K562 (cell line): ENCODE data around the gene DISC1. TPM values are rescaled to one million over a fixed set of nuclear protein-coding genes. Genes with fewer than 3 reads are reported as not detected.

Experiments
- CHAMP1 ChIP-seq: fragments of 450-650 bp; IDR thresholded peaks from 2 replicates; pipeline ENCODE4 v1.6.1; 2016; ENCODE audit warnings: mild to moderate bottlenecking
- REST ChIP-seq, 2 experiments: fragments of 450-650 bp; formaldehyde crosslinking in 1 of 2; IDR thresholded peaks; 2 replicates each; pipeline versions ENCODE4 v1.4.0 to v1.6.1; 2014 to 2020; ENCODE audit warnings: mild to moderate bottlenecking in 2 of 2, borderline replicate concordance in 1 of 2, low read depth in 1 of 2
- ZNF165 ChIP-seq: fragments of 250-450 bp; sonication (Bioruptor Pico); IDR thresholded peaks from 2 replicates; pipeline ENCODE4 v1.4.0; 2020; ENCODE audit warnings: borderline replicate concordance
- ZNF41 ChIP-seq: fragments of 250-450 bp; sonication (Bioruptor Pico); conservative IDR thresholded peaks from 2 replicates; pipeline ENCODE4 v1.4.0; 2020; ENCODE audit warnings: mild to moderate bottlenecking
- polyA plus RNA-seq, 8 experiments: library from polyadenylated mRNA; depleted of rRNA in 4 of 8; stranded (reverse) in 5 of 8; unstranded in 3 of 8; fragments of >200 nt; fragmentation: Nextera tagmentation in 2 of 8; fragmentation: Illumina TruSeq in 1 of 8; extraction: Ambion mirVana in 2 of 8; extraction: Trizol in 1 of 8; gene quantifications; 2 replicates each; pipeline versions ENCODE4 v1.2.1 to v1.2.3, GENCODE V29; 2011 to 2014; ENCODE audit warnings: inconsistent platforms in 1 of 8, missing spikeins in 1 of 8
- total RNA-seq, 7 experiments: library from RNA; depleted of rRNA in 6 of 7; stranded (reverse); fragments of >200 nt in 6 of 7; fragmentation: Illumina TruSeq in 2 of 7; extraction: Trizol in 2 of 7; gene quantifications; 2 replicates each; pipeline versions ENCODE4 v1.2.1 to v1.2.3, GENCODE V29; 2011 to 2021; ENCODE audit warnings: low replicate concordance in 1 of 7

Gene DISC1
- total and polyA plus RNA-seq, 9 of the 15 experiments (the other 6 are each of a cell fraction or from before 2014, with no cell fraction given), result 0.01 to 0.11 (median 0.08) TPM; not detected in 1

GRCh38 chr1:231976231-231976630 is 349.6 kb downstream of the DISC1 start (continued):
- TF ChIP-seq REST (IDR thresholded peaks at IDR 0.05; ENCODE audit: borderline replicate concordance), result no peak
- TF ChIP-seq REST (CRISPR knock-in tag; IDR thresholded peaks at IDR 0.05; ENCODE audit: low read depth), result no peak
- TF ChIP-seq ZNF41 (CRISPR knock-in tag), result no peak
- no peak for TF ChIP-seq CHAMP1
- TF ChIP-seq ZNF165 (CRISPR knock-in tag), result no peak
